Right renal pelvis (tissue), 4 donors: ENCODE results near the gene MIER3. TPM values are rescaled to one million over a fixed set of nuclear protein-coding genes. Genes with fewer than 3 reads are reported as not detected.
"Not testable (repeated sequence)": the region's sequence is repeated elsewhere in the genome, so short reads cannot be mapped to it uniquely, and the experiment has no call there.

ENCODE experiments used
- DNase-seq, 4 donors: peaks; one replicate each; pipeline ENCODE4 v3.0.0-alpha.2; 2013; ENCODE audit warnings: low read depth in 4 of 4, low spot score in 3 of 4, missing footprints in 1 of 4
- polyA plus RNA-seq, 4 donors: library from polyadenylated mRNA; unstranded; fragments of 120-200 nt; gene quantifications; one replicate each; pipeline ENCODE4 v1.2.1, GENCODE V29; 2013; ENCODE audit not compliant: insufficient read length in 4 of 4

The MIER3 gene, protein sequence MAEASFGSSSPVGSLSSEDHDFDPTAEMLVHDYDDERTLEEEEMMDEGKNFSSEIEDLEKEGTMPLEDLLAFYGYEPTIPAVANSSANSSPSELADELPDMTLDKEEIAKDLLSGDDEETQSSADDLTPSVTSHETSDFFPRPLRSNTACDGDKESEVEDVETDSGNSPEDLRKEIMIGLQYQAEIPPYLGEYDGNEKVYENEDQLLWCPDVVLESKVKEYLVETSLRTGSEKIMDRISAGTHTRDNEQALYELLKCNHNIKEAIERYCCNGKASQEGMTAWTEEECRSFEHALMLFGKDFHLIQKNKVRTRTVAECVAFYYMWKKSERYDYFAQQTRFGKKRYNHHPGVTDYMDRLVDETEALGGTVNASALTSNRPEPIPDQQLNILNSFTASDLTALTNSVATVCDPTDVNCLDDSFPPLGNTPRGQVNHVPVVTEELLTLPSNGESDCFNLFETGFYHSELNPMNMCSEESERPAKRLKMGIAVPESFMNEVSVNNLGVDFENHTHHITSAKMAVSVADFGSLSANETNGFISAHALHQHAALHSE
- 10 to 100 TPM; 31.4 to 44.2 (median 40.4) TPM for polyA plus RNA-seq

- DNase-seq: peak; percentile 47 to 56 (median 54)
Measured at GRCh38 chr5:56951946-56952691, at the start of gene MIER3. Gene MIER3 (minus strand): TSS chr5:56952123. CDS start chr5:56952102, 21 bp downstream.

DNA sequence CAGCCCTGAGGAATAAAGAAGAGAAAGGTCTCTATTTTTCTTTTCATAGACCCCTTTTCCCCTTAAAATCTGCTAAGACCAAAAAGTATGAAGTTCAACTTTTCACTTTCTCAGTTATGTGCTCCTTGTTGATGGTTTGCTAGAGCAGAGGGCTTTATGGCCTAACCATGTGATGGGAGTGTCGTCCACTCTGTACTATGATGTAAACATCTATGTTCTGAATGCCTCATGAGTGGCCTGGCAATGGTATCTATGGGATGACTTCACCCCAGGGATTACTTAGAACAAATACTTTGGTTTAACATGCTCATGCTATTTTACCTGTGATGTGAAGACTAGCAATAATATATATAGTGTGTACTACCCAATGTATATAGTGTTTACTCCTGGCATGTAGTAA, 43.7 kb upstream of the MIER3 start:
- DNase-seq: no peak

GRCh38 chr5:56993241-56993640, 41.3 kb upstream of the MIER3 start:
- no peak for DNase-seq

DNA sequence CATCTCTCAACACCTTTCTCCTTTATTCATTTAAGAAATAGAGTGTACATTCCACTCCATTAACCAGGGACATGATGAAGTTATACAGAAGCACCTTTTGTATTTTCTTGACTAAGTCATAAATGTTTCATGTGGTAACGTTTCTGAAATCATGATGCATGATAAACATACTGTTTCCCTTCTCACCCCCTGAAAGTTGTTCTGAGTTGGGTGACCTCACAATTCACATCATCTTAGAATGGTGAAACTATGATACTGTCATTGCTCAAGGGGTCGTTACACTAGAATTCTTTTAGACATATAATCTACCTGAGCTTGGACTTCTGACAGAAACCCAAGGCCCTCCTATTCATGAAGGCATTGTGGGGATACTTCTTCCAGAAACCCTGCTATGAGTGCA, 37.8 kb upstream of the MIER3 start:
- no peak for DNase-seq

- no peak for DNase-seq
Measured at GRCh38 chr5:56988490-56988889, 36.6 kb upstream of the MIER3 start.

DNA sequence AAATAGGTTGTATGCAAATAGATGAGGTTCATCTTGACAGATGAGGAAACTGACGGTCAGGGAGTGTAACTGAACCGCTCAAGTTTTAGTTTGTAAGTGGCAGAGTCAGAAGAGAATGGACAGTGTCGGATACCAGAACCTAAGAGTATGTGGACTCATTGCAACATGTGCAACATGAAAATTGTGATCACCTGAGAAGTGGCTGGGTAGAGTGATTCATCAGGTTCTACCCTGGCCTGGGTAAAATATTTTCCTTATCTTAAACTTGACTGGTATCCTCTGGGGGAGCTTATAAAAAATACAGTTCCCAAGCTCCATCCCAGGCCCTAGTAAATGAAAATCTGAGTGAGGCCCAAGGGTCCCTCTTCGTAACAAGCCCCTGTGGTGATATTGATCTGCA, 35.2 kb upstream of the MIER3 start:
- no peak for DNase-seq

- no peak for DNase-seq
Measured at GRCh38 chr5:56986626-56986947, 34.7 kb upstream of the MIER3 start.

- DNase-seq: no peak
Measured at GRCh38 chr5:56985936-56986625, 34.2 kb upstream of the MIER3 start.

- no peak for DNase-seq
Measured at GRCh38 chr5:56984445-56984844, 32.5 kb upstream of the MIER3 start.

DNA sequence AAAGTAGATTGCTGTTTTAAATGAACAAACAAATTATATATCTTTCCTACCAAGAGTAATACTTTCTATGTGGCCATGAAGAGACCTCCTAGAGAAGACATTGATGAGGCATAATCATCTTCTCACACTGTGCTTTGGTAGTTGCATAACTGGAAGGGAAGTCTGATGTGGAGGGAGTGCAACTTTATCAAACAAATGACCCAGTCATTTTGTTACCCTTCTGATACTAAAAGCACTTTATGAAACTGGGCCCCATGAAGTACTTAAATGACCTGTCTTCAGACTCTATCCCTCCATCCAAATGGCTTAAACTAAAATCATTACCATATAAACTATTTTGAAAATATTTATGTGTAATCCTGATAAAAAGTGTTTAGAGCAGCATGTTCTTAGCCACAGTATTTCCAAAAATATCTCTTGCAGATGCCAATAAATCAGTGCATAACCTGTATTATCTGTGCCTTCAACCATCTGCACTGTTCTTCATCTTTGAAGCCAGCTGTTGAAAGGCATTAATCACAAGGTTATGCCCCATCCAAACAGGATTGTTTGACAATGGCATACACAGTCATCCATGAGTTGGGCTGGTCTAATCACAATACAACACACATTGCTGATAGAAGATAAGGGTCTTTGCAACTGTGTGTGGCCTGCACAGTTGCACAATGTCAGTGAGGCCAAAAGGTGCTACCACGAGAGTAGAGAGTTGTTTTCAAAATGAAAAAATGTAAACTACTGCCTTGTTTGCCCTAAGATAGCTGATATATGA, 31.9 kb upstream of the MIER3 start:
- no peak for DNase-seq

DNA sequence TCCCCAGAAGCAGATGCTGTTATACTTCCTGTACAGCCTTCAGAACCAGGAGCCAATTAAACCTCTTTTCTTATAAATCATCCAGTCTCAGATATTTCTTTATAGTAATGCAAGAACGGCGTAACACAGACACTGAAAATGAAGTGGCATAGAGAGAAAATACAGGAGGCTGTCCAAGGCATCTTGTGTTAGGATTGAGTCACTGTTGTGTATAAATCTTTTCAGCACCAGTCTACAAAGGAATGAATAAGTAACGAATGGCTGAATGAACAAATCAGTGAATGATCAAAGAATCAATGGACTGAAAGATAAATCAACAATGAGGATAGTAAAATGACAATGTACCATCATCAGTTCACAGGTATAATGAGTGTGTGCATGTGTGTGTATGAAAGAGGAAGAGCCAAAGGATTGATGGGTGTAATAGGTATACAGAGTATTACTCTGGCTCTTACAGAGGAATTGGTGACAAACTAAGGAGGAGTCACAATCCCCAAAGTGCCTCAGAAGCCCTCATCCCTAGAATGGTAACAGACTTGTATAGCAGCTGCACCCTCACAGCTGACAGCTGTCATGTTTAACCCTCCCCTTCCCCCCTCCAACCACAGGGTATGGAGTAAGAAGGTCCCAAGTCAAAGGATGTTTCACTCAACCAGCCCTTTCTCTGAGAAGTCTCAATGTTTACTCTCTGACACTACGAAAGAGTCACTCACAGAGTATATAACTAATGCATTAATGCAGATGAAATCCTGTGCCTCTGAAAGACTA, 29.8 kb upstream of the MIER3 start:
- no peak for DNase-seq

GRCh38 chr5:56979968-56980367, 28.0 kb upstream of the MIER3 start:
- DNase-seq: no peak

- not testable (repeated sequence) for DNase-seq
Measured at GRCh38 chr5:56979526-56979925, 27.6 kb upstream of the MIER3 start.

DNA sequence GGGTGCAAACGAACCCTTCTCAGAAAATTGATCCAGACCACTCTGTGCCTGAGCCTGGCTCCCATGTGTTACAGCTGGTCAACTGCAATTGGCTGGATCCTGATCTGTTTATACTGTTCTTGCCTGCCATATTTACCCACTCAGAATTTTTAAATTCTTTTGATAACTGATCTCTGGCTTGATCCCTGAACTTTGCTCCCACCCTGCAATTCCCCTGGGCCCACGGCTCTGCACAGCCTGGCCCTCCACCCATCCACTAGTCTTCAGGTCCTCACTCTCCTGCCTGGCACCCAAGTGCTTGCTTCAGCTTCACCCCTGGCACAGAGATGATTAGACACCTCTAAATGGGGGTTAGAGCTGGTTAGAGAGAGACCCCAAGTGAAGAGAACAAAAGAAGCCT, 25.9 kb upstream of the MIER3 start:
- no peak for DNase-seq

- DNase-seq: no peak
Measured at GRCh38 chr5:56977021-56977420, 25.1 kb upstream of the MIER3 start.

GRCh38 chr5:56974241-56974640, 22.3 kb upstream of the MIER3 start:
- no peak for DNase-seq

GRCh38 chr5:56973473-56973872, 21.6 kb upstream of the MIER3 start:
- no peak for DNase-seq

GRCh38 chr5:56971275-56971674, 19.4 kb upstream of the MIER3 start:
- DNase-seq: no peak

- no peak for DNase-seq
Measured at GRCh38 chr5:56964173-56964572, 12.2 kb upstream of the MIER3 start.

DNA sequence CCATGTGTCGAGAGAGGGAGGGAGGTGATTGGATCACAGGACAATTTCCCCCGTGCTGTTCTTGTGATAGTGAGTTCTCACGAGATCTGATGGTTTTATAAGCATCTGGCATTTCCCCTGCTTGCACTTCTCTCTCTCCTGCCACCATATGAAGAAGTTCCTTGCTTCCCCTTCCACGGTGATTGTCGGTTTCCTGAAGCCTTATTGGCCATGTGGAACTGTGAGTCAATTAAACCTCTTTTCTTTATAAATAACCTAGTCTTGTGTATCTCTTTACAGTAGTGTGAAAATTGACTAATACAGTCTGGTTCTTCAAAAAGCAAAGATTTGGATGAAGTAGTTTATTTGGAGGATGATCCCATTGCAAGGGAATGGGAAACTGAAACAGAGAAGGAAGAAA, 11.3 kb upstream of the MIER3 start:
- DNase-seq: no peak
